Measurements from ENCODE around the gene PRR22. TPM values are rescaled to one million over a fixed set of nuclear protein-coding genes. Genes with fewer than 3 reads are reported as not detected.

Gene PRR22
- polyA plus RNA-seq, 1 donor from 2014 or later: 0.97 TPM

- TF ChIP-seq POLR2AphosphoS5 (IDR thresholded peaks at IDR 0.05): no peak
- TF ChIP-seq EP300 (conservative IDR thresholded peaks at IDR 0.05; ENCODE audit: poor library complexity, severe bottlenecking): no peak
- no peak for TF ChIP-seq TAF1 (IDR thresholded peaks at IDR 0.05; ENCODE audit: low read depth)
- TF ChIP-seq EZH2 (IDR thresholded peaks at IDR 0.05; ENCODE audit: borderline replicate concordance, insufficient read depth, low read length, poor library complexity, severe bottlenecking): no peak
- TF ChIP-seq, protein P1, sequence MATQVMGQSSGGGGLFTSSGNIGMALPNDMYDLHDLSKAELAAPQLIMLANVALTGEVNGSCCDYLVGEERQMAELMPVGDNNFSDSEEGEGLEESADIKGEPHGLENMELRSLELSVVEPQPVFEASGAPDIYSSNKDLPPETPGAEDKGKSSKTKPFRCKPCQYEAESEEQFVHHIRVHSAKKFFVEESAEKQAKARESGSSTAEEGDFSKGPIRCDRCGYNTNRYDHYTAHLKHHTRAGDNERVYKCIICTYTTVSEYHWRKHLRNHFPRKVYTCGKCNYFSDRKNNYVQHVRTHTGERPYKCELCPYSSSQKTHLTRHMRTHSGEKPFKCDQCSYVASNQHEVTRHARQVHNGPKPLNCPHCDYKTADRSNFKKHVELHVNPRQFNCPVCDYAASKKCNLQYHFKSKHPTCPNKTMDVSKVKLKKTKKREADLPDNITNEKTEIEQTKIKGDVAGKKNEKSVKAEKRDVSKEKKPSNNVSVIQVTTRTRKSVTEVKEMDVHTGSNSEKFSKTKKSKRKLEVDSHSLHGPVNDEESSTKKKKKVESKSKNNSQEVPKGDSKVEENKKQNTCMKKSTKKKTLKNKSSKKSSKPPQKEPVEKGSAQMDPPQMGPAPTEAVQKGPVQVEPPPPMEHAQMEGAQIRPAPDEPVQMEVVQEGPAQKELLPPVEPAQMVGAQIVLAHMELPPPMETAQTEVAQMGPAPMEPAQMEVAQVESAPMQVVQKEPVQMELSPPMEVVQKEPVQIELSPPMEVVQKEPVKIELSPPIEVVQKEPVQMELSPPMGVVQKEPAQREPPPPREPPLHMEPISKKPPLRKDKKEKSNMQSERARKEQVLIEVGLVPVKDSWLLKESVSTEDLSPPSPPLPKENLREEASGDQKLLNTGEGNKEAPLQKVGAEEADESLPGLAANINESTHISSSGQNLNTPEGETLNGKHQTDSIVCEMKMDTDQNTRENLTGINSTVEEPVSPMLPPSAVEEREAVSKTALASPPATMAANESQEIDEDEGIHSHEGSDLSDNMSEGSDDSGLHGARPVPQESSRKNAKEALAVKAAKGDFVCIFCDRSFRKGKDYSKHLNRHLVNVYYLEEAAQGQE (IDR thresholded peaks at IDR 0.05; ENCODE audit: borderline replicate concordance): no peak
- TF ChIP-seq RAD21 (conservative IDR thresholded peaks at IDR 0.05): no peak
- TF ChIP-seq, protein P2, sequence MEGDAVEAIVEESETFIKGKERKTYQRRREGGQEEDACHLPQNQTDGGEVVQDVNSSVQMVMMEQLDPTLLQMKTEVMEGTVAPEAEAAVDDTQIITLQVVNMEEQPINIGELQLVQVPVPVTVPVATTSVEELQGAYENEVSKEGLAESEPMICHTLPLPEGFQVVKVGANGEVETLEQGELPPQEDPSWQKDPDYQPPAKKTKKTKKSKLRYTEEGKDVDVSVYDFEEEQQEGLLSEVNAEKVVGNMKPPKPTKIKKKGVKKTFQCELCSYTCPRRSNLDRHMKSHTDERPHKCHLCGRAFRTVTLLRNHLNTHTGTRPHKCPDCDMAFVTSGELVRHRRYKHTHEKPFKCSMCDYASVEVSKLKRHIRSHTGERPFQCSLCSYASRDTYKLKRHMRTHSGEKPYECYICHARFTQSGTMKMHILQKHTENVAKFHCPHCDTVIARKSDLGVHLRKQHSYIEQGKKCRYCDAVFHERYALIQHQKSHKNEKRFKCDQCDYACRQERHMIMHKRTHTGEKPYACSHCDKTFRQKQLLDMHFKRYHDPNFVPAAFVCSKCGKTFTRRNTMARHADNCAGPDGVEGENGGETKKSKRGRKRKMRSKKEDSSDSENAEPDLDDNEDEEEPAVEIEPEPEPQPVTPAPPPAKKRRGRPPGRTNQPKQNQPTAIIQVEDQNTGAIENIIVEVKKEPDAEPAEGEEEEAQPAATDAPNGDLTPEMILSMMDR (IDR thresholded peaks at IDR 0.05; ENCODE audit: poor library complexity, severe bottlenecking): no peak
- TF ChIP-seq MXI1 (conservative IDR thresholded peaks at IDR 0.05; ENCODE audit: poor library complexity, severe bottlenecking): no peak
- no peak for TF ChIP-seq SMC3 (conservative IDR thresholded peaks at IDR 0.05; ENCODE audit: poor library complexity)
- Histone ChIP-seq H3K27ac (ENCODE audit: low read length) (no peak overlapping the region), H3K27me3 (ENCODE audit: insufficient read depth, low read depth, low read length) (no peaks in the 10 kb centered on the region), H2AFZ (ENCODE audit: low read depth, low read length) (no peak overlapping the region), H3K36me3 (ENCODE audit: insufficient read depth, low read length) (no peaks in the 10 kb centered on the region), H3K4me2 (ENCODE audit: low read length) (no peak overlapping the region), H3K9ac (ENCODE audit: low read length) (no peak overlapping the region), H4K20me1 (ENCODE audit: insufficient read depth) (no peaks in the 10 kb centered on the region), H3K9me3 (ENCODE audit: low read length) (no peaks in the 10 kb centered on the region), H3K4me3 (ENCODE audit: low read length) (no peak overlapping the region), H3F3A (ENCODE audit: insufficient read depth, low read length, poor library complexity, severe bottlenecking) (no peaks in the 10 kb centered on the region), H3K79me2 (replicated peaks; ENCODE audit: insufficient read depth, low read length) (no peaks in the 10 kb centered on the region), H3K9me2 (ENCODE audit: insufficient read depth, low read length) (no peaks in the 10 kb centered on the region)
Measured at GRCh38 chr19:5778402-5778801, 6.1 kb downstream of the PRR22 start.

GRCh38 chr19:5775668-5776309 lies 8.8 kb downstream of the PRR22 start:
- Histone ChIP-seq H3K9ac (ENCODE audit: low read length) (no peak overlapping the region), H3K79me2 (replicated peaks; ENCODE audit: insufficient read depth, low read length) (no peaks in the 10 kb centered on the region), H3K36me3 (ENCODE audit: insufficient read depth, low read length) (no peaks in the 10 kb centered on the region), H4K20me1 (ENCODE audit: insufficient read depth) (no peaks in the 10 kb centered on the region), H3K27ac (ENCODE audit: low read length) (no peak overlapping the region), H3K9me2 (ENCODE audit: insufficient read depth, low read length) (no peaks in the 10 kb centered on the region), H3K4me3 (ENCODE audit: low read length) (no peak overlapping the region), H3F3A (ENCODE audit: insufficient read depth, low read length, poor library complexity, severe bottlenecking) (no peaks in the 10 kb centered on the region), H3K27me3 (ENCODE audit: insufficient read depth, low read depth, low read length) (no peaks in the 10 kb centered on the region), H3K9me3 (ENCODE audit: low read length) (no peaks in the 10 kb centered on the region), H2AFZ (ENCODE audit: low read depth, low read length) (no peak overlapping the region), H3K4me2 (ENCODE audit: low read length) (no peak overlapping the region)
- TF ChIP-seq, protein P2 (IDR thresholded peaks at IDR 0.05; ENCODE audit: poor library complexity, severe bottlenecking): no peak
- TF ChIP-seq EZH2 (IDR thresholded peaks at IDR 0.05; ENCODE audit: borderline replicate concordance, insufficient read depth, low read length, poor library complexity, severe bottlenecking) (no peak), MXI1 (conservative IDR thresholded peaks at IDR 0.05; ENCODE audit: poor library complexity, severe bottlenecking) (no peak), TAF1 (IDR thresholded peaks at IDR 0.05; ENCODE audit: low read depth) (no peak), SMC3 (conservative IDR thresholded peaks at IDR 0.05; ENCODE audit: poor library complexity) (no peak), RAD21 (conservative IDR thresholded peaks at IDR 0.05) (no peak), EP300 (conservative IDR thresholded peaks at IDR 0.05; ENCODE audit: poor library complexity, severe bottlenecking) (no peak), POLR2AphosphoS5 (IDR thresholded peaks at IDR 0.05) (no peak)
- TF ChIP-seq, protein P1 (IDR thresholded peaks at IDR 0.05; ENCODE audit: borderline replicate concordance): no peak

All from neural cell (in vitro differentiated cells).